ENCODE data around the gene AQP12B. TPM values are rescaled to one million over a fixed set of nuclear protein-coding genes. Genes with fewer than 3 reads are reported as not detected.
"Not testable (repeated sequence)": the region's sequence is repeated elsewhere in the genome, so short reads cannot be mapped to it uniquely, and the experiment has no call there.

AQP12B gene
- total and polyA plus RNA-seq, 7 experiments from 2014 or later: not detected

DNA sequence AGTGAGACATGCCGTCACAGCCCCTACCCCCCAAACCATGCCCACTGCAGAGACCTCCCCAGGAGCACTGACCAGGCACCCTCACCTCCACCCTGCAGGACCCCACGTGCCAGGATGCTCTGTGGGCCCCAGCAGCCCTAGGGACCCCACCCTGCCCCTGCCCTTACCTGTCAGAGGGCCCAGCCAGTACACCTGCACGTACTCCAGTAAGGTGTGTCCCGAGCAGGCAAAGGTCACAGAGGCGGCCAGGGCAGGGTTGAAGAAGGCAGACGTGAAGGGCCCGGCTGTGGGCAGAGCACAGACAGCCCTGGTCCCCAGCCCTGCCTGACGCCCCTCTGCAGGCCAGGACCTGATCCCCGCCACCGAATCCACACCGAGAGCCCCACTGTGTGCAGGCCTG lies 2.5 kb downstream of the AQP12B start:
- H3K9me3 ChIP-seq (ENCODE audit: control insufficient read depth in 2 of 3, low read length in 3 of 3); ATAC-seq; H3K27ac Mint-ChIP-seq; H3K27ac ChIP-seq (ENCODE audit: low read depth, low read length); POLR2A ChIA-PET; DNase-seq; H3K4me1 ChIP-seq (ENCODE audit: control insufficient read depth in 2 of 2, insufficient read depth in 2 of 2, low read length in 2 of 2); H3K9me3 Mint-ChIP-seq; H3K4me1 Mint-ChIP-seq; H3K36me3 ChIP-seq (ENCODE audit: control insufficient read depth in 2 of 3, insufficient read depth in 3 of 3, low read length in 3 of 3); intact Hi-C loops (cut with micrococcal nuclease); H3K4me3 Mint-ChIP-seq; H3K4me3 ChIP-seq (ENCODE audit: low read length); H3K27me3 ChIP-seq (ENCODE audit: control insufficient read depth in 2 of 2, insufficient read depth in 2 of 2, low read length in 2 of 2); H3K27me3 Mint-ChIP-seq; CTCF ChIA-PET; H3K36me3 Mint-ChIP-seq: not testable (repeated sequence)

DNA sequence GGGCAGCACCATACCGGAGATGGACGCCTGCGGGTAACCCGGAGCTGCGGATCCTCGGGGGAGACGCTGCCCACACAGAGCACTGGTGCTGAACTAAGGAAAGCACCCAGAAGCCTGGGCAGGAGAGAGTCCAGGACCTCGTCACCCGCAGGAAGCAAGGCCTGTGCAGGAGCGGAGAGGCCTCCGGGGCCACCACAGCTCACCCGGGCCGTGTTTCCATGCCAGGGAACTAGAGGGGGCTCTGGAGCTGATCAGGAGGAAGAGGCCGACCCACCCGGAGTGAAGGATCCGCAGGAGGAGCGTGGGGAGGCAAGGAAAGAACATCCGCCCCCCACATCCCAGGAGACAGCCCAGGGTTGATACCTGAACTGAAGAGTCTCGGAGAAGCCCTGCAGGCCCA lies 3.8 kb downstream of the AQP12B start:
- DNase-seq; H3K4me3 Mint-ChIP-seq; H3K27me3 Mint-ChIP-seq; H3K36me3 Mint-ChIP-seq; H3K27me3 ChIP-seq (ENCODE audit: control insufficient read depth in 2 of 2, insufficient read depth in 2 of 2, low read length in 2 of 2); H3K9me3 Mint-ChIP-seq; H3K4me3 ChIP-seq (ENCODE audit: low read length); H3K4me1 ChIP-seq (ENCODE audit: control insufficient read depth in 2 of 2, insufficient read depth in 2 of 2, low read length in 2 of 2); H3K4me1 Mint-ChIP-seq; H3K27ac Mint-ChIP-seq; intact Hi-C loops (cut with micrococcal nuclease); ATAC-seq; H3K36me3 ChIP-seq (ENCODE audit: control insufficient read depth in 2 of 3, insufficient read depth in 3 of 3, low read length in 3 of 3); CTCF ChIA-PET; H3K9me3 ChIP-seq (ENCODE audit: control insufficient read depth in 2 of 3, low read length in 3 of 3); H3K27ac ChIP-seq (ENCODE audit: low read depth, low read length); POLR2A ChIA-PET: not testable (repeated sequence)

DNA sequence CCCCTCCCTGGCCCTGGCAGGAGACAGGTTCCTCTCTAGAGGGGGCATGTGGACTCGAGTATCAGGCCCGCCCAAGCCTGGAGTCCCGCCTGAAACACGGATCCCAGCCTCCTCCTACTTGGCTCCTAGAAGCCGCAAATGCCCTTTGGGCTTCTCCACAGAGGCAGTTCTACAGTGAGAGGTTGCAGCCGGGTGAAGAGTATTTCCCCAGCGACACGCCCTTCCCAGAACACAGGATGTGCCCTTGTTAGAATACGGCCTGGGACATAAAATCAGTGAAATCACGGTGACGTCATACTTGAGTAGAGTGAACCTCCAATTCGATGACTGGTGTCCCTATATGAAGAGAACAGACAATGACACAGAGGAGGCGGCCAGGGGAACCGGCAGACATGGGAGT lies 4.6 kb downstream of the AQP12B start:
- H3K4me1 Mint-ChIP-seq; H3K27me3 ChIP-seq (ENCODE audit: control insufficient read depth in 2 of 2, insufficient read depth in 2 of 2, low read length in 2 of 2); H3K36me3 ChIP-seq (ENCODE audit: control insufficient read depth in 2 of 3, insufficient read depth in 3 of 3, low read length in 3 of 3); H3K27ac ChIP-seq (ENCODE audit: low read depth, low read length); H3K27ac Mint-ChIP-seq; H3K9me3 Mint-ChIP-seq; H3K4me3 Mint-ChIP-seq; H3K4me1 ChIP-seq (ENCODE audit: control insufficient read depth in 2 of 2, insufficient read depth in 2 of 2, low read length in 2 of 2); H3K9me3 ChIP-seq (ENCODE audit: control insufficient read depth in 2 of 3, low read length in 3 of 3); POLR2A ChIA-PET; H3K4me3 ChIP-seq (ENCODE audit: low read length); DNase-seq; CTCF ChIA-PET; H3K36me3 Mint-ChIP-seq; intact Hi-C loops (cut with micrococcal nuclease); H3K27me3 Mint-ChIP-seq; ATAC-seq: not testable (repeated sequence)

DNA sequence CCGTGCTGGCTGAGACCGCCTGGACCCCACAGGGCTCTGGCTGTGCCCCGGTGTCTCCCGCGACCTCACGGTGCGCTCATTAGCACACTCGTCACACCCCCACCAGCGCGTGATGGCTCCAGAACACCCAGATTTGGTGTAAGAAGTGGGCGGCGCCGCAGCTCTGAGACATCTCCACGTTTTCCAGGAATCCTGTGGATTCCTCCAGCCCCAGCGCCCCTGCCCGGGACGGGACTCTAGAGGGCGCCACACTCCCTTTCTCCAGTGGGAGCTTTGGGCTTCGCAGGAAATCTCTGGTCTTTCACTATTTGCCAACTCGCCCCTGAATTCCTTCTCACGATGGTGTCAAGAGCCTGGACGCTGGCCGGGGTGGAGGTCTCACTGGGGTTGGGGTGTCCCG lies 7.3 kb downstream of the AQP12B start:
- CTCF ChIA-PET; ATAC-seq; H3K36me3 Mint-ChIP-seq; H3K27me3 ChIP-seq (ENCODE audit: control insufficient read depth in 2 of 2, insufficient read depth in 2 of 2, low read length in 2 of 2); H3K4me1 Mint-ChIP-seq; H3K9me3 Mint-ChIP-seq; DNase-seq; H3K27ac Mint-ChIP-seq; H3K9me3 ChIP-seq (ENCODE audit: control insufficient read depth in 2 of 3, low read length in 3 of 3); H3K36me3 ChIP-seq (ENCODE audit: control insufficient read depth in 2 of 3, insufficient read depth in 3 of 3, low read length in 3 of 3); H3K27ac ChIP-seq (ENCODE audit: low read depth, low read length); H3K4me3 ChIP-seq (ENCODE audit: low read length); H3K4me3 Mint-ChIP-seq; H3K4me1 ChIP-seq (ENCODE audit: control insufficient read depth in 2 of 2, insufficient read depth in 2 of 2, low read length in 2 of 2); intact Hi-C loops (cut with micrococcal nuclease): not testable (repeated sequence)
- peaks cover 0 to 26% (median 11%) of the 10 kb centered on the region in 5 donors for H3K27me3 Mint-ChIP-seq
- POLR2A ChIA-PET: interaction anchor here (0.7 kb wide), 1 partner anchor 115 kb away, joined by 3 read pairs; the partner anchor contains the start of gene DUSP28

DNA sequence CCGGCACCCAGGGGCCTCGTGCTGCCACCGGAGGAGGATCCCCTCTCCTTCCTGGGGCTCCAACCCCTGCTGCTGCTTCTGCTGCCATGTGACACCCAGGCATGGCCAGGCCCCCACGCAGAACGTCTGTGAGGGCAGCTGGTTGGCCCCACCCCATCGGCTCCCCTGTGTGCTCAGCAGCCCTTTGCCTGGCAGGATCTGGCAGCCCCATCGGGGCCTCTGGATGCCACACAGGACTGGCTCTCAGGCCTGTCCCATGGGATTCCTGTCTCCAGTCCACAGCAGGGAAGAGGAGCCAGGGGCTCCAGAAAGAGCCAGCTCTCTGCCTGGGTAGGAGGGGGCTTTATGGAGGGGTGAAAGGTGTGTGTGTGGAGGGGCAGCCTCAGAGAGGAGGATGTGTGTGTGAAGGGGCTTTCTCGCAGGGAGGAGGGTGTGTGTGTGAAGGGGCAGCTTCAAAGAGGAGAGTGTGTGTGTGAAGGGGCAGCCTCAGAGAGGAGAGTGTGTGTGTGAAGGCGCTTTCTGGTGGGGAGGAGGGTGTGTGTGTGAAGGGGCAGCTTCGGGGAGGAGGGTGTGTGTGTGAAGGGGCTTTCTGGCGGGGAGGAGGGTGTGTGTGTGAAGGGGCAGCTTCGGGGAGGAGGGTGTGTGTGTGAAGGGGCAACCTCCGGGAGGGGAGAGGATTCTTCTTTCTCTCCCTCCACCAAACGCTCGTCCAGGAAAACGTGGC lies 8.1 kb downstream of the AQP12B start:
- H3K9me3 ChIP-seq (ENCODE audit: control insufficient read depth in 2 of 3, low read length in 3 of 3); H3K27ac Mint-ChIP-seq; intact Hi-C loops (cut with micrococcal nuclease); H3K4me1 Mint-ChIP-seq; H3K27me3 ChIP-seq (ENCODE audit: control insufficient read depth in 2 of 2, insufficient read depth in 2 of 2, low read length in 2 of 2); H3K4me3 Mint-ChIP-seq; H3K36me3 Mint-ChIP-seq; H3K9me3 Mint-ChIP-seq; ATAC-seq; H3K4me1 ChIP-seq (ENCODE audit: control insufficient read depth in 2 of 2, insufficient read depth in 2 of 2, low read length in 2 of 2); H3K4me3 ChIP-seq (ENCODE audit: low read length); DNase-seq; CTCF ChIA-PET; H3K27ac ChIP-seq (ENCODE audit: low read depth, low read length); H3K36me3 ChIP-seq (ENCODE audit: control insufficient read depth in 2 of 3, insufficient read depth in 3 of 3, low read length in 3 of 3): not testable (repeated sequence)
- peaks cover 0 to 32% (median 11%) of the 10 kb centered on the region in 5 donors for H3K27me3 Mint-ChIP-seq
- POLR2A ChIA-PET: interaction anchor here (0.7 kb wide), 1 partner anchor 114 kb away, joined by 3 read pairs; the partner anchor contains the start of gene DUSP28

DNA sequence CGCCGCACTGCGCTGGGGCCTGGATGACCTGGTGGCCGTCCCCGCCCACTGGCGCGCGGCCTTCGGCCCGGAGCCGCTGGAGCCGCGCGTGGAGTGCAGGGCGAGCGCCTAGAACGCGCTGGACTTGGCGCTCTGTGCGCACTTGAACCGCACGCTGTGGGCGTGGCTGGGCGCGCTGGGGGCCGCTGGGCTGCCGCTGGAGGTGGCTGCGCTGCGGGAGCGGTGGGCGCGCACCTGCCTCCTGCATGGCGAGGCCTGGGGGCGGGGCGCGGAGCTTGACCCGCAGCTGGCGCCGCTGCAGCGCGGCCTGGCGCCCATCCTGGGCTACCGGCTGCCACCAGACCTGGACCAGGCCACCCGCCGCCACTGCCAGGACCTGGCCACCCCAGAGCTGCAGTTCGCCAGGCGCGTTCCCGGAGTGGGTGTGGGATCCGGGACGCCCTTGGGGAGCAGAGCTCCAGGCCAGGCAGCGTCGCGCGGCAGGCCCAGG lies 9.9 kb downstream of the AQP12B start:
- ChIA-PET POLR2A (no interaction called here), CTCF (no interaction called here)
- H3K9me3 Mint-ChIP-seq: no peaks in the 10 kb centered on the region
- no peak overlapping the region for H3K4me3 Mint-ChIP-seq
- Histone ChIP-seq H3K4me1 (ENCODE audit: control insufficient read depth in 2 of 2, insufficient read depth in 2 of 2, low read length in 2 of 2) (no peaks in the 10 kb centered on the region), H3K9me3 (ENCODE audit: control insufficient read depth in 2 of 3, low read length in 3 of 3) (no peaks in the 10 kb centered on the region), H3K4me3 (ENCODE audit: low read length) (no peak overlapping the region), H3K27ac (ENCODE audit: low read depth, low read length) (no peak overlapping the region), H3K27me3 (ENCODE audit: control insufficient read depth in 2 of 2, insufficient read depth in 2 of 2, low read length in 2 of 2) (no peaks in the 10 kb centered on the region), H3K36me3 (ENCODE audit: control insufficient read depth in 2 of 3, insufficient read depth in 3 of 3, low read length in 3 of 3) (no peaks in the 10 kb centered on the region)
- no peak overlapping the region for H3K27ac Mint-ChIP-seq
- peaks cover 3 to 45% (median 11%) of the 10 kb centered on the region in 5 donors for H3K27me3 Mint-ChIP-seq
- peaks cover 0 to 2% (median 0%) of the 10 kb centered on the region in 7 donors for H3K4me1 Mint-ChIP-seq
- ATAC-seq (no peak), DNase-seq (no peak)
- H3K36me3 Mint-ChIP-seq: no peaks in the 10 kb centered on the region
- intact Hi-C loops (cut with micrococcal nuclease): no loop called here

DNA sequence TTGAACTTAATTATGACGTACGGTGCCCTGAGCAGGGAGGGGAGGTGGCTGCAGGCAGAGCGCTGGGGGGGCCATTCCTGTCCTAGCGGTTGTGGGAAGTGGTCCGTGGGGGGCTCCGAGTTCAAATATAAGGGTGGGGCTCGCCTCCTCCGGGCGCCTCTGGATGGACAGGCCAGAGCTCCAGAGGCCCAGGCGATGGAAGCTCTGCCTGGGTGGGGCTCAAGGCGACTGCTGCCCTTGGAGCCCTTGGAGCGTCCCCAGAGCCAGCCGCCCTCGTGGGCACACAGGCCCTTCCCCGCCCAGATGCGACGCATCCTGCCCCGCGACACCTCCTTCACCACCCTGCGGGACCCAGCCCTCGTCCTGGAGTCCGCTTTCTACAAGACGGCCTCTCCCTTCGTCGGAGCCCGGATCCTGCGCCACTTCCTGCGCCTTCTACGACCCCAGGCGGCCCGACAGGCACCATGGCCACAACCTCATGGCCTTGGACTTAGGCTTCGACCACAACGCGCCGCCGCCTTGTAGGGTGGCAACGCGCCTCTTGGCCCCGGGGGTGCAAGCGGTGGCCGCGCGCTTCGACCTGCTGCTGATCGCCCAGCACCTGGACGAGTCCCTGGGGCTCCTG lies 10.5 kb downstream of the AQP12B start:
- Mint-ChIP-seq H3K27ac (no peak overlapping the region), H3K4me3 (no peak overlapping the region), H3K36me3 (no peaks in the 10 kb centered on the region), H3K4me1 (peaks cover 0 to 2% (median 0%) of the 10 kb centered on the region in 7 donors), H3K27me3 (peaks cover 9 to 49% (median 17%) of the 10 kb centered on the region in 5 donors), H3K9me3 (peaks cover 0 to under 1% (median 0%) of the 10 kb centered on the region in 11 donors)
- no peak overlapping the region for H3K4me3 ChIP-seq (ENCODE audit: low read length)
- no peaks in the 10 kb centered on the region for H3K27me3 ChIP-seq (ENCODE audit: control insufficient read depth in 2 of 2, insufficient read depth in 2 of 2, low read length in 2 of 2)
- POLR2A ChIA-PET: no interaction called here
- H3K9me3 ChIP-seq (ENCODE audit: control insufficient read depth in 2 of 3, low read length in 3 of 3): no peaks in the 10 kb centered on the region
- intact Hi-C loops (cut with micrococcal nuclease): no loop called here
- H3K27ac ChIP-seq (ENCODE audit: low read depth, low read length): no peak overlapping the region
- H3K4me1 ChIP-seq (ENCODE audit: control insufficient read depth in 2 of 2, insufficient read depth in 2 of 2, low read length in 2 of 2): no peaks in the 10 kb centered on the region
- no peak for DNase-seq
- CTCF ChIA-PET: no interaction called here
- ATAC-seq: no peak
- no peaks in the 10 kb centered on the region for H3K36me3 ChIP-seq (ENCODE audit: control insufficient read depth in 2 of 3, insufficient read depth in 3 of 3, low read length in 3 of 3)

All from naive thymus-derived CD4-positive, alpha-beta T cell (primary cell).